ENCODE results near the gene ARAP2.

ARAP2 gene

GRCh38 chr4:36255577-36255976, 11.3 kb upstream of the ARAP2 start:
- DNase-seq = peak; percentile 84

DNA sequence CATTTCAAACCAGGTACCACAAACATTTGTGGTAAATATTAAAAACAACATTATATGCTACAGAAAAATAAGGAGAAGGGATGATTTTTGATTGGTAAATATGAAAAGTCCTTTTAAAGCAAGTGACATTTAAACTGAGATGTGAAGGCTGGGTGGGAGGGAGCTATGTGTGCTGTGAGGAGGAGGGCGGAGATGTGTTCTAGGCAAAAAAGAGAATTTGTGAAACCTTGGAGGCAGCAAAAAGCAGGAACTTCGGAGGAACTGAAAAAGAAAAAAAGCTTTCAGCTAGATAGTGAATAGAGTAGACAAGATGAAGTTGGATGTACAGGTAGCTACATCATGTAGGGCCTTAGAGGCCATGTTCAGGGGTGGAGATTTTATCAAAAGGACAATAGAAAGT, 10.1 kb upstream of the ARAP2 start:
- DNase-seq = no peak

- DNase-seq = peak; percentile 28
Measured at GRCh38 chr4:36251983-36252382, 7.7 kb upstream of the ARAP2 start.

DNA sequence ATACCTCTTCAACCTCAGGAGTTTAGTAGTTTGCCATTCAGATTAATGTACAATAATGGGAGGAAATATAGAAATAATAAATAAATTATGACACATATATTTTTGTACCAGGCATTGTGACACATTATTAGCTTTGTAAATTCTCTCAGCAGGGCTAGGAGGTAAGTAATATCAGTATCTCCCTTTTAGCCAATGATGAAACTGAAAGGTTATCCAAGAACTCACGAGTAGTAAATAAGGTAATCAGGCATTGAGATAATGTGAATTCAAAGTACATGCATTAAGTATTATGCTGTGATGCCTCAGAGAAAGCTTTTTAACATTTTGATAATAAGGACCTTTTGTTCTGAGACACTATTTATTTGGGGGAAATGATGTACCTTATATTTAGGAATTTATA, 5.3 kb upstream of the ARAP2 start:
- DNase-seq = no peak

GRCh38 chr4:36243355-36244256, 708 bp downstream of the ARAP2 start:
- DNase-seq = peak; percentile 56

GRCh38 chr4:36242629-36243354, 1.5 kb downstream of the ARAP2 start:
- DNase-seq = no peak

GRCh38 chr4:36241771-36242170, 2.5 kb downstream of the ARAP2 start:
- DNase-seq = peak; percentile 70

GRCh38 chr4:36237366-36238313, 6.7 kb downstream of the ARAP2 start:
- peak; percentile 33 for DNase-seq

DNA sequence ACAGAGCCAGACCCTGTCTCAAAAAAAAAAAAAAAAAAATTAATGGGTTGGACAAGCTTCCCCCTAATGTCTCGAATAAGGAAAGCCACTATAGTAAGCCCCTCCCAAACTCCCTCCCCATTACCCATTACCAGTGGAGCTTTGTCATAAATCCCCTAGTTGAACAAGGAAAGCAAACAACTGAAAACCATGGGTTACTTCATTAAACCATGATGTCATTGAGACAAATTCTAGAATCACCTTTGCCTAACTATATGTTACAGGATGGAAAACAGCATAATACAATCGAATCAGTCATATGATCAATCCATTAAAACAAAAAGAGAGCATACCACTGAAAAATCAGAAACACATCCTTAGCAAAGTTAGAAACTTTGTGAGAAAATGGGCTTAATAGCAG, 8.2 kb downstream of the ARAP2 start:
- DNase-seq = no peak

- no peak for DNase-seq
Measured at GRCh38 chr4:36235306-36235705, 9.0 kb downstream of the ARAP2 start.

- DNase-seq = no peak
Measured at GRCh38 chr4:36233567-36234266, 10.6 kb downstream of the ARAP2 start.

GRCh38 chr4:36230534-36230933, 13.8 kb downstream of the ARAP2 start:
- DNase-seq = no peak

DNA sequence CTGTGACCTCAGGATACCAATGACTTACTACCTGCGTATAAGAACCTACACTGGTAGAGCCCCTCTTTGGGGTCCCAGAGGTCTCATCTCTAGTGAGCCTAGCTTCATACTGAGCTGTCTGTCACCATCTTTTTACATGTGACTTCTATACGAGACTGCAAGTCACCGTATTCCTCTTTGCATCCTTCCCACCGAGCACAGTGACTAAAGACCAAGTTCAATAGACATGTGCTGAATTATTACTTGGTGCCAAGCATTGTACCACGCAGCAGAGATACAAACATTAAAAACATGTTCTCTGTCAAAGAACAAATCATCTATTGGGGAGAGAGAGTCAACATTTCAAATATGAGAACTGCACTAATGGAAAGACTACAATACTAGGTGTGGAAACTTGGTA, 16.4 kb downstream of the ARAP2 start:
- no peak for DNase-seq

DNA sequence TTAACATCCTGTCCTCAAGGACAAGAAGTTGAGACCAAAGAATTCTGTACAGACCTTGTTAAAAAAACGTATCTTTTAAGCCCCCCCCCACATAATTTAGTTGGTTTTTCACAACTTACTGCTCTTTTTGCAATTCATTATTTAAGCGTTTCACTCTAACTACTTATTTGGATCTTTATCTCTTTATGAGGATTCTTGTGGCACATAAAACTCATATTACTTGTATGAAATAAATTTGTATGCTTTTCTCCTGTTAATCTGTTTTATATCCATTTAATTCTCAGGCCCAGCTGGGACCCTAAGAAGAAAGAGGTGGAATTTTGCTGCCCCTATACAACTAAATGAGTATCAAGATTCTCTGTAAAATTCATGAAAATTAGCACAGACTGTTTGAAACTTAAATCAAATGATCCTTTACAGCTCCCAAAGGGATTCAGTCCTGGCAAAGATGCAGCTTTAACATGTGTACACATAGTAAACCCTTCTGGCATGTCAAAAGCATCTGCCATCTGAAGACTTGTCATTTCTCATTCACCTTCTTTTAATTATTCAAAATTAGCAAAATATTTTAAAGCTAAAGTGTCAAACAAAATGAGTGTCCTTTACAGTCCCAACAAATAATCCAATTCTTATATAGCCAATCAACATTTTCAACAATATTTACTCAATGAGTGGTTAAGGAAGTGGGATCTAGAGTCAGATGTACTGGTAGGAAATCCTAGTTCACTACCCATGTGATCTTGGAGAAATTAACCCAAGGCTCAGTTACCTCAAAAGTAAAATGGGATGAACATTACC, 17.7 kb downstream of the ARAP2 start:
- no peak for DNase-seq

DNA sequence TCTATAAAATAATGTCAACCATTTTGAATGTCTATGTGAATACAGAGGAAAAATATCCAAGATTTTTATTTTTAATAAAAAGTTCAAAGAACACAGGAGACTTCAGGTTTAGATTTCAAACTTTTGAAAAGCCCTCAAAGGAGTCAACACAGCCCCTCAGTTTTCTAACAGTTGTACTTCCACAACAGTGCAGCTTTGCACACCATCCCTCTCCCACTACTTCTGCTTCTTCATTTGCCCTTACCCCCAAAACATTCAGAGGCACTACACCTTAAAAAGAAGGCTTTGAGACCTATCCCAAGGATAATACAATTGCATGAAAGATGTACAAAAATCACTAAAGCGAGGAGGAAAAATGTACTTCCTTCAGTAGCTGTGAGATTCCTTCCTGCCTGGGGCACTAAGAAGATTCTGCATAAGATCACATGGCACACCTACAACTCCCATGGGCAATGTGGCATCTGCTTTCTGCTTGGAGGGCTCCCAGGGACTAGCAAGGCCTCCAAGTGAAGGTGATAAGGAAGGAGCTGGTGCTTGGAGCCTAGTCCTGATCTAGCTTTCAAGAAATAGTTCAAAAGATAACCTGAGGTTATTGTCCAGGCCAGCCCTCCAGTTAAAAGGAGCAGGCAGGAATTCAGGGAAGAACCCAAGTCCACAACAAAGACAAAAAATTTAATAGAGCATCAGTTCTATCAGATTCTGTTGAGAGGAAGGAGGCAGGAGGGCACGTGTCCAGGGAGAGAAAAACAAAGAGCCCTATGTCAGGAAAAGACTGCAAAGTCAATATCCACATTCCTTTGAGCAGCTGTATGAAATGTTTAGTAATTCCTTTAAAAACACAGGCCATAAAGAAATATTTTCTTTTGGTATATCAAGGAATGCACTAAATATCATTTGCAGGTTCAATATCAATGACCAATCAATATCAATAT, 19.1 kb downstream of the ARAP2 start:
- no peak for DNase-seq

- no peak for DNase-seq
Measured at GRCh38 chr4:36222702-36223101, 21.6 kb downstream of the ARAP2 start.

DNA sequence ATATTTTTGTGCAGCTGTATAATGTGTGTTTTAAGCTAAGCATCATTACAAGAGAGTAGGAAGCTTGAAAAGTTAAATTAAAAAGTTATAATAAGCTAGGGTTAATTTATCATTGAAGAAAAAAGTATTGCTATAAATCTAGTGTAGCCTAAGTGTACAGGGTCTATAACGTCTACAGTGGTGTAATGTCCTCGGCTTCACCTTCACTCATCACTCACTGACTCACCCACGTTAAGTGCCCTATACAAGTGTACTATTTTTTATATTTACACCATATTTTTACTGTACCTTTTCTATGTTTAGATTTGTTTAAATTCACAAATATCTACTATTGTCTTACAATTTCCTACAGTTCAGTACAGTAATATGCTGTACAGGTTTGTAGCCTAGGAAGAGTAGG, 23.5 kb downstream of the ARAP2 start:
- no peak for DNase-seq

DNA sequence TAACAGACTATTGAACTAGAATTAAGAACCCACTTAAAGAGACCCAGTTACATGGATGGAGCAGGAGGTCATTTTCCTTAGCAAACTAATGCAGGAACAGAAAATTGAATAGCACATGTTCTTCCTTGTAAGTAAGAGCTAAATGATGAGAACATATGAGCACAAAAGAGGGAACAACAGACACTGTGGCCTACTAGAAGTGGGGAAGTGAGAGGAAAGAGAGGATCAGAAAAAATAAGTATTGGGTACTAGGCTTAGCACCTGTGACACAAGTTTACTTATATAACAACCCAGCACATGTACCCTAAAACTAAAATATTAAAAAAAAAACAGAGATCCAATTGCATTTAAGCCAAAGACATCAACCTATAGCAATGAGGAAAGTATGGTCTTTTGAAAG, 26.2 kb downstream of the ARAP2 start:
- no peak for DNase-seq

GRCh38 chr4:36215627-36216026, 28.7 kb downstream of the ARAP2 start:
- DNase-seq = no peak

DNA sequence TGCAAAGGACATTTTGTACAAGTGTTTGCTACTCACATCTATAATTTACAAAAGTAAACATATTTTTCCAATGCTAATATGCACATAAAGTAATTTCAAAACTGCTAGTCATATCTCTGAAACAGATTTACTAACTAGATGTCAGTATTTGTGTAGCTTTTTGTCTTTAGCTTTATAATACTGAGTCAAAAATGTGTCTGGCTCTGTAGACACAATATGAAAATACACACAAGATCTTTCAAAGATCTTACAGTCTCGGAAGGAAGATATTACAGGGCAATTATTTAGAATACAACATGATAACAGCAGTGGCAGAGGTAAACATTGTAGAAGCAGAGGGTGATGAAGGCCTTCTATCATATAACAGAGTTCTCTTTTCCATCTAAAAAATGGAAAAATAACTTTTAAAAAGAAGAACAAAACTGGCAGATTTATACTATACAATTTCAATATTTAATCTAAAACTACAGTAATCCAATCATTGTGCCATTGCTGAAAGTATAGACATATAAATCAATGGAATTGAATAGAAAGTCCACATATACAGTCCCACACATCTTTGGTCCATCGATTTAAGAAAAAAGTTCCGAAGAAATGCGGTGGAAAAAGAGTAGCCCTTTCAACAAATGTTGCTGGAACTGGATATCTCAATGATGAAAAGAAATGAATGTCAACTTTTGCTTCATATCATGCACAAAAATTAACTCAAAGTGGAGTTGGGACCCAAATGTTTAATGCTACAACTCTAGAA, 29.4 kb downstream of the ARAP2 start:
- no peak for DNase-seq
